HEK293T (cell line): Measurements from ENCODE around the gene FHOD3.

Experiments used
- CTCF ChIA-PET: fragments of 350-600 bp; formaldehyde crosslinking; extraction: SDS; loops from one replicate; lab custom pipeline; 2021; ENCODE audit warnings: antibody characterized with exemption, inconsistent platforms; lab: Yijun Ruan, JAX
- POLR2A ChIA-PET: fragments of 350-600 bp; formaldehyde crosslinking; extraction: SDS; loops from one replicate; lab custom pipeline; 2020; ENCODE audit warnings: antibody characterized with exemption, inconsistent platforms; lab: Yijun Ruan, JAX
- DNase-seq: peaks from one replicate; pipeline ENCODE4 v3.0.0; 2012; ENCODE audit warnings: mixed read lengths; ENCODE audit errors: extremely low spot score
- ARNT ChIP-seq: fragments of 450-650 bp; IDR thresholded peaks from 2 replicates; pipeline ENCODE4 v1.6.1; 2017; ENCODE audit warnings: mild to moderate bottlenecking
- BHLHE40 ChIP-seq: fragments of 450-650 bp; IDR thresholded peaks from 2 replicates; pipeline ENCODE4 v1.6.1; 2016; ENCODE audit warnings: mild to moderate bottlenecking, moderate library complexity, borderline replicate concordance
- CTBP1 ChIP-seq: fragments of 450-650 bp; IDR thresholded peaks from 2 replicates; pipeline ENCODE4 v1.6.1; 2016; ENCODE audit warnings: borderline replicate concordance
- ELF4 ChIP-seq: fragments of 450-650 bp; IDR thresholded peaks from 2 replicates; pipeline ENCODE4 v1.6.1; 2017; ENCODE audit warnings: antibody characterized with exemption
- FOXA1 ChIP-seq: fragments of 450-650 bp; IDR thresholded peaks from 2 replicates; pipeline ENCODE4 v1.6.1; 2016; ENCODE audit warnings: mild to moderate bottlenecking
- FOXK2 ChIP-seq: fragments of 450-650 bp; IDR thresholded peaks from 2 replicates; pipeline ENCODE4 v1.6.1; 2016; ENCODE audit warnings: mild to moderate bottlenecking
- FOXM1 ChIP-seq: fragments of 450-650 bp; IDR thresholded peaks from 2 replicates; pipeline ENCODE4 v1.6.1; 2017; ENCODE audit warnings: mild to moderate bottlenecking, borderline replicate concordance
- HDGF ChIP-seq: fragments of 450-650 bp; IDR thresholded peaks from 2 replicates; pipeline ENCODE4 v1.6.1; 2017; ENCODE audit warnings: antibody characterized with exemption, borderline replicate concordance
- L3MBTL2 ChIP-seq: fragments of 450-650 bp; conservative IDR thresholded peaks from 2 replicates; pipeline ENCODE4 v1.6.1; 2016; ENCODE audit warnings: mild to moderate bottlenecking
- LEF1 ChIP-seq: fragments of 450-650 bp; IDR thresholded peaks from 2 replicates; pipeline ENCODE4 v1.6.1; 2017; ENCODE audit warnings: mild to moderate bottlenecking, borderline replicate concordance
- NFRKB ChIP-seq: fragments of 450-650 bp; IDR thresholded peaks from 2 replicates; pipeline ENCODE4 v1.6.1; 2016; ENCODE audit warnings: mild to moderate bottlenecking, moderate library complexity
- SP1 ChIP-seq: fragments of 450-650 bp; IDR thresholded peaks from 2 replicates; pipeline ENCODE4 v1.6.1; 2017
- SUZ12 ChIP-seq: fragments of 450-650 bp; IDR thresholded peaks from 2 replicates; pipeline ENCODE4 v1.6.1; 2016; ENCODE audit warnings: mild to moderate bottlenecking
- TARDBP ChIP-seq: fragments of 450-650 bp; IDR thresholded peaks from 2 replicates; pipeline ENCODE4 v1.6.1; 2016
- ZNF384 ChIP-seq: fragments of 450-650 bp; IDR thresholded peaks from 2 replicates; pipeline ENCODE4 v1.6.1; 2016
- TF ChIP-seq, protein P1 (sequence below): fragments of 450-650 bp; IDR thresholded peaks from 2 replicates; pipeline ENCODE4 v1.6.1; 2016

The FHOD3 gene

DNA sequence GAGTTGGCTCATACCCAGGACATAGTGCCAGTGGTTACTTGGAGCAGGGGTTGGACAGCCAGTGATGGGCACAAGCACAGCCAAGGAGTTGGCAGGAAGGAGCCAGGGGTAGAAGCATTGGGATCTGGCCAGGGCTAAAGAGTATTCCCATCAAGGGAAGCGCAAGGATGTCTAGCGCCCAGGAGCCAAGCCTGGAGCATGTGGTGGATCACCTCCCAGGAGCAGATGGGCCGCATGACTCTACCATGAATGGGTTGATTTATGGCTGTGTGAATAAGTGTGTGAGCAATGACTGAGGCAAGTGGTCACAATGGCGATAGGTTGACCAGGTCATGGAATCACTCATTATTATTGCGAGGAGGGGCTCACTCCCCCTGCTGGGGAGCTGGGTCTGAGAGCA lies 111.1 kb downstream of the FHOD3 start:
- ChIA-PET CTCF (interaction anchor here (1.0 kb wide), 1 partner anchor 11 kb away, joined by 4 read pairs; no protein-coding TSS in a partner anchor), POLR2A (no interaction called here)
- no peak for DNase-seq
- TF ChIP-seq ELF4 (no peak), NFRKB (no peak), ZNF384 (no peak), LEF1 (no peak), ARNT (no peak)

DNA sequence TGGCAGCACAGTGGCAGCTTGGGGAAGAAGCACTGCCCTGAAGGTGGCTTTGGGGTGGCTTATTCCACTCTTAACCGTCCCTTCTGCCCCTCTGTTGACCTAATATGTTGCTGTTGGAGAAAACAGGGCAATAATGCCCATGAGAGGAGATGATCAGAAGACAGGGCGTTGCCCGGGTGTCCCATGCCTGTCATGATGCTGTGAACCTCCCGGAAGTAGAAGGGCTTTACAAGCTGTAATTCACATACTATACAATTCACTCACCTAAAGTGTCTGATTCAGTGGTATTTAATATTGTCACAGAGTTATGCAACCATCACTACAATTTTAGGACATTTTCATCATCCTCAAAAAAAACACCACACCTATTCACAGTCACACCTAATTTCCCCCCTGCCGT lies 112.3 kb downstream of the FHOD3 start:
- no peak for DNase-seq
- TF ChIP-seq, protein P1, sequence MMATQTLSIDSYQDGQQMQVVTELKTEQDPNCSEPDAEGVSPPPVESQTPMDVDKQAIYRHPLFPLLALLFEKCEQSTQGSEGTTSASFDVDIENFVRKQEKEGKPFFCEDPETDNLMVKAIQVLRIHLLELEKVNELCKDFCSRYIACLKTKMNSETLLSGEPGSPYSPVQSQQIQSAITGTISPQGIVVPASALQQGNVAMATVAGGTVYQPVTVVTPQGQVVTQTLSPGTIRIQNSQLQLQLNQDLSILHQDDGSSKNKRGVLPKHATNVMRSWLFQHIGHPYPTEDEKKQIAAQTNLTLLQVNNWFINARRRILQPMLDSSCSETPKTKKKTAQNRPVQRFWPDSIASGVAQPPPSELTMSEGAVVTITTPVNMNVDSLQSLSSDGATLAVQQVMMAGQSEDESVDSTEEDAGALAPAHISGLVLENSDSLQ = no peak
- TF ChIP-seq FOXK2 = no peak
- TF ChIP-seq LEF1 = no peak
- TF ChIP-seq ELF4 = no peak
- no peak for TF ChIP-seq L3MBTL2
- TF ChIP-seq HDGF = no peak
- TF ChIP-seq NFRKB = no peak
- no peak for TF ChIP-seq SUZ12
- no peak for TF ChIP-seq ARNT
- no peak for TF ChIP-seq BHLHE40
- TF ChIP-seq FOXA1 = no peak
- no peak for TF ChIP-seq SP1
- no peak for TF ChIP-seq FOXM1
- no peak for TF ChIP-seq ZNF384
- no peak for TF ChIP-seq TARDBP
- no peak for TF ChIP-seq CTBP1
- CTCF ChIA-PET = no interaction called here
- POLR2A ChIA-PET = no interaction called here

DNA sequence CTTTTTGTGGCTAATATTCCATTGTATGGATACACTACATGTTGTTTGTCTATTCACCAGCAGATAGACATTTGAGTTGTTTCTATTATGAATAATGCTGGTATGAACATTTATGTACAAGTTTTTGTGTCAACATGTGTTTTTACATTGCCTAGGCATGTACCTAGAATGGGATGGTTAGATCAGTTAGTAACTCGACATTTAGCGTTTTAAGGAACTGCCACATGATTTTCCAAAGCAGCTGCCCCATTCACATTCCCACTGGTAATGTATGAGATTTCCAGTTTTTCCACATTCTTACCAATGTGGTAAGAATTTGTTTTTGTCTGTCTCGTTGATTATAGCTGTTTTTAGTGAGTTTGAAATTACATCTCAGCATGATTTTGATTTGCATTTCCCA lies 112.8 kb downstream of the FHOD3 start:
- ChIA-PET POLR2A (interaction anchor here (0.6 kb wide), 1 partner anchor 923 kb away, joined by 3 read pairs; no protein-coding TSS in a partner anchor), CTCF (no interaction called here)
- DNase-seq = no peak
- TF ChIP-seq, protein P1 = no peak
- no peak for TF ChIP-seq L3MBTL2
- no peak for TF ChIP-seq FOXK2
- no peak for TF ChIP-seq ZNF384
- no peak for TF ChIP-seq CTBP1
- TF ChIP-seq BHLHE40 = no peak
- no peak for TF ChIP-seq ARNT
- TF ChIP-seq TARDBP = no peak
- no peak for TF ChIP-seq ELF4
- TF ChIP-seq NFRKB = no peak
- TF ChIP-seq SUZ12 = no peak
- no peak for TF ChIP-seq SP1
- no peak for TF ChIP-seq LEF1
- no peak for TF ChIP-seq FOXM1
- no peak for TF ChIP-seq HDGF
- TF ChIP-seq FOXA1 = no peak

DNA sequence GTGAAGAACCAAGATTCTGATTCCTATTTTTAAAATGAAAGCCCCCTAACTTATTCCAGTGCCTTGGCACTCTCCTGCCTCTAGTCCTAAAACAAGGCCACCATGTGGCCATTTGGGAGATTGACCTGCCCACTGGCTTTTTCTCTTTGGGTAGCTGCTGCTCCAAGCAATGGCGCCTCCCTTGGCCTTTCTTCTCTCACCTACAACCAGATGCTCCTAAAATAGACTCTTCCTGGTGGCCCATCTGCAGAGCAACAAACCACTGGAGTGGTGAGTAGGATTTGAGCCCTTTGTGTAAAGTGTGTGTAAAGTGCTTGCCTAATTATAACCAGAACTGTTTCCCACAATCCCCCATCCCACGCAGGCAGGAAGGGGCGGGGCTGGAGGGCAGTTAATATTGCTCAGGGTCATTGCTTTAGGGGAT lies 114.2 kb downstream of the FHOD3 start:
- CTCF ChIA-PET = interaction anchor here (0.7 to 1.7 kb wide), 8 partner anchors 9 to 114 kb away, joined by 3 to 9 read pairs (median 4); partner anchors contain the start of gene FHOD3
- POLR2A ChIA-PET = interaction anchor here (1.8 kb wide), 1 partner anchor 114 kb away, joined by 4 read pairs; the partner anchor contains the start of gene FHOD3
- TF ChIP-seq LEF1 (no peak), SP1 (no peak), NFRKB (no peak)

DNA sequence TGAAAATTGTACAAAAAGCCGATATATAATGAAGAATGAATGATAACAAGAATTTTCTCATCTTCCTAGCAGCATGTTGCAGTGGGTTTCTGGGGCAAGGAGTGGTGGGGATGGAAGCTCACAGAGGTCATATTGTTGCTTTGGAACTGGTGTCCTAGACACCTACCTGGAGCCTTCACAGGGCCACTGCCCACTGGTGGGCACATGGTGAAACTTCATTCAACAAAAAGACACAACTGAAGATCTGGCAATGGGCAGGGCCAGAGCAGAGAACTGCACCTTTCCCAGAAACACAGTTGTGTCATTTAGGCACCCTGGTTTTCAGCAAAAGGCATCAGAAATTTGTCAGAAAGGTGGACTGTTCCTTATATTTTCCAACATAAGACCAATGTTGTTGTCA lies 115.3 kb downstream of the FHOD3 start:
- ChIA-PET POLR2A (interaction anchor here (1.8 kb wide), 1 partner anchor 115 kb away, joined by 4 read pairs; the partner anchor contains the start of gene FHOD3), CTCF (interaction anchor here (0.8 to 1.8 kb wide), 9 partner anchors 9 to 426 kb away, joined by 3 to 9 read pairs (median 4); partner anchors contain the start of gene FHOD3)
- TF ChIP-seq TARDBP = no peak
- TF ChIP-seq ZNF384 = no peak
- no peak for TF ChIP-seq NFRKB
- TF ChIP-seq LEF1 = no peak
- TF ChIP-seq FOXA1 = no peak
- TF ChIP-seq HDGF = no peak
- no peak for TF ChIP-seq SUZ12
- no peak for TF ChIP-seq CTBP1
- TF ChIP-seq ELF4 = no peak
- TF ChIP-seq, protein P1 = no peak
- peak; percentile 71 for DNase-seq

More for the DNA sequence above, 114.2 kb downstream of the FHOD3 start:
- peak; percentile 78 for DNase-seq

DNA sequence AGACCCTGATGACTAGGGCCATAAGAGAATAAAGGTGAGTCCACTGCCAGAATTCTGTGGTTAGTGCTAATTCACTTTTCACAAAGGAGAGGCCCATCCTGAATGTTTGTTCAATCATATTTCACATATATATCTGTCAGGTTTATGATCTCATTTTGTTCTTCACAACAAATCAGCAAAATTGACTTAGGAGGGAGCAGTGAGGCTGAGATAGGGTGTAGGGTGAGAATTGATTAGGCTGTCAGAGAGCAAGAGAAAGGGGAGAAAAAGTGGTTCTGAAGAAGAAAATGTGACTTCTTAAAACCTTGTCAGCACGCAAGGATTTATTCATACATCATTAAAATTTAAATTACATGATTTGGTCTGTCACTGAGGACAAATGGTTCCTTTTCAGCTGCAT lies 117.7 kb downstream of the FHOD3 start:
- DNase-seq = no peak
- CTCF ChIA-PET = interaction anchor here (1.4 kb wide), 1 partner anchor 47 kb away, joined by 4 read pairs; no protein-coding TSS in a partner anchor

More for the DNA sequence above, 117.7 kb downstream of the FHOD3 start:
- TF ChIP-seq SP1 (no peak), CTBP1 (no peak), L3MBTL2 (no peak), NFRKB (no peak)
- TF ChIP-seq, protein P1 = peak; percentile 53; the same call in 1 of the 2 replicates
- POLR2A ChIA-PET = no interaction called here
